Esophagus muscularis mucosa (tissue), 4 donors: ENCODE measurements around the gene GNAI1. TPM values are rescaled to one million over a fixed set of nuclear protein-coding genes. Genes with fewer than 3 reads are reported as not detected.
A peak's percentile ranks its signal among the peaks of the same experiment; 100 is the strongest.

Experiments used
- DNase-seq: peaks from one replicate; pipeline ENCODE4 v3.0.0-alpha.2; 2017; ENCODE audit errors: extremely low spot score
- H3K27ac ChIP-seq, 4 donors: fragments of 200-600 bp; sonication (generic); replicated peaks in 1 of 4; 1 replicate in 3 of 4; 2 replicates in 1 of 4; pipeline ENCODE4 v1.5.1; 2016 to 2019; ENCODE audit warnings: mild to moderate bottlenecking in 1 of 4
- H3K27me3 ChIP-seq, 4 donors: fragments of 200-600 bp; sonication (generic); one replicate each; pipeline versions ENCODE4 v1.5.1 to v1.6.0; 2016 to 2019
- H3K36me3 ChIP-seq, 4 donors: fragments of 200-600 bp; sonication (generic); one replicate each; pipeline ENCODE4 v1.5.1; 2016 to 2019
- H3K4me1 ChIP-seq, 4 donors: fragments of 200-600 bp; sonication (generic); one replicate each; pipeline ENCODE4 v1.5.1; 2016 to 2019
- H3K4me3 ChIP-seq, 4 donors: fragments of 200-600 bp; sonication (generic); 1 replicate in 2 of 4; 2 replicates in 2 of 4; pipeline ENCODE4 v1.5.1; 2016 to 2019; ENCODE audit warnings: mild to moderate bottlenecking in 4 of 4, moderate library complexity in 1 of 4
- H3K9me3 ChIP-seq, 4 donors: fragments of 200-600 bp; sonication (generic); 1 replicate in 3 of 4; 2 replicates in 1 of 4; pipeline ENCODE4 v1.5.1; 2016 to 2019
- EP300 ChIP-seq: sonication (generic); formaldehyde crosslinking; IDR thresholded peaks from one replicate; pipeline ENCODE4 v1.6.1; 2017; ENCODE audit warnings: antibody characterized with exemption
- POLR2A ChIP-seq: fragments of 450-650 bp; IDR thresholded peaks from one replicate; pipeline ENCODE4 v1.6.1; 2017; ENCODE audit warnings: antibody characterized with exemption, moderate library complexity, mild to moderate bottlenecking, low read depth
- POLR2AphosphoS5 ChIP-seq, 2 donors: sonication (generic); formaldehyde crosslinking; IDR thresholded peaks; one replicate each; pipeline ENCODE4 v1.6.1; 2017; ENCODE audit warnings: antibody characterized with exemption in 2 of 2
- WGBS: methylation state at CpG from one replicate; pipeline ENCODE4 v1.1.5; 2018; 5-methylcytosine and 5-hydroxymethylcytosine counted together
- intact Hi-C: fragments of 100-400 bp; cut with DNase I; formaldehyde crosslinking; loops from one replicate; pipeline ENCODE4 v1.15.1; 2023
- total RNA-seq, 4 donors: library from RNA; depleted of rRNA; stranded (reverse); fragments of >200 nt; gene quantifications; one replicate each; pipeline versions ENCODE4 v1.1.0 to v1.2.1, GENCODE V29; 2016
- TF ChIP-seq, protein P1 (sequence below), 3 experiments: fragments of 200-600 bp in 2 of 3; fragments of 450-650 bp in 1 of 3; sonication (generic) in 2 of 3; IDR thresholded peaks; one replicate each; pipeline ENCODE4 v1.5.1; 2017 to 2019; ENCODE audit warnings: antibody characterized with exemption in 3 of 3, mild to moderate bottlenecking in 2 of 3, moderate library complexity in 1 of 3

The GNAI1 gene
- total RNA-seq, 4 donors from 2014 or later, result 61.0 to 141 (median 75.5) TPM

DNA sequence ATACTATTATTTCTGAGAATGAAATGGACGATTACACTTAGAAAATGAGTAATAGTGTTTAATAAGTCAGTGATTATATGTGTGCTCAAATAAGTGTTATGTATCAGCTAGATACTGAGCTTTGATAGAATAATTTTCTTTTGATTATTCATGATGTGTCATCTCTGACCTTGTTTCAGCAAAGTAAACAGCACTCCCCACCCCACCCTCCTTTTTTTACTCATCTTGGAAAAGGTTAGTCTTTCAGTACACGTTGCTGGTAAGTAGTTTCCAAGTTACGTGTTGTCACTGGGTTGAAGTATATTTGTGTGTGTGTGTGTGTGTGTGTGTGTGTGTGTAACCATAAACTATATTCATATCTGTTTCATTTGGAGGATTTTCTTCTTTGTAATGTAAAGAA lies 84.1 kb downstream of the GNAI1 start:
- H3K27ac ChIP-seq, result no peak overlapping the region
- TF ChIP-seq POLR2A (no peak), POLR2AphosphoS5 (IDR thresholded peaks at IDR 0.05) (peak in 1 of 2 donors; percentile 26), EP300 (no peak)
- TF ChIP-seq, protein P1, sequence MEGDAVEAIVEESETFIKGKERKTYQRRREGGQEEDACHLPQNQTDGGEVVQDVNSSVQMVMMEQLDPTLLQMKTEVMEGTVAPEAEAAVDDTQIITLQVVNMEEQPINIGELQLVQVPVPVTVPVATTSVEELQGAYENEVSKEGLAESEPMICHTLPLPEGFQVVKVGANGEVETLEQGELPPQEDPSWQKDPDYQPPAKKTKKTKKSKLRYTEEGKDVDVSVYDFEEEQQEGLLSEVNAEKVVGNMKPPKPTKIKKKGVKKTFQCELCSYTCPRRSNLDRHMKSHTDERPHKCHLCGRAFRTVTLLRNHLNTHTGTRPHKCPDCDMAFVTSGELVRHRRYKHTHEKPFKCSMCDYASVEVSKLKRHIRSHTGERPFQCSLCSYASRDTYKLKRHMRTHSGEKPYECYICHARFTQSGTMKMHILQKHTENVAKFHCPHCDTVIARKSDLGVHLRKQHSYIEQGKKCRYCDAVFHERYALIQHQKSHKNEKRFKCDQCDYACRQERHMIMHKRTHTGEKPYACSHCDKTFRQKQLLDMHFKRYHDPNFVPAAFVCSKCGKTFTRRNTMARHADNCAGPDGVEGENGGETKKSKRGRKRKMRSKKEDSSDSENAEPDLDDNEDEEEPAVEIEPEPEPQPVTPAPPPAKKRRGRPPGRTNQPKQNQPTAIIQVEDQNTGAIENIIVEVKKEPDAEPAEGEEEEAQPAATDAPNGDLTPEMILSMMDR (IDR thresholded peaks at IDR 0.05), result no peak
- no peak for DNase-seq
- H3K4me3 ChIP-seq, result no peak overlapping the region
- no peaks in the 10 kb centered on the region for H3K9me3 ChIP-seq
- peaks cover 0 to 21% (median 9%) of the 10 kb centered on the region in 4 donors for H3K36me3 ChIP-seq
- H3K4me1 ChIP-seq, result peaks cover 0 to 21% (median 8%) of the 10 kb centered on the region in 4 donors
- intact Hi-C loops, result loop anchor here (10.0 kb wide), 1 partner anchor 84 kb away; the partner anchor contains the start of gene GNAI1
- 26% methylated on average over 3 of the region's 3 CpGs for WGBS
- H3K27me3 ChIP-seq, result no peaks in the 10 kb centered on the region

DNA sequence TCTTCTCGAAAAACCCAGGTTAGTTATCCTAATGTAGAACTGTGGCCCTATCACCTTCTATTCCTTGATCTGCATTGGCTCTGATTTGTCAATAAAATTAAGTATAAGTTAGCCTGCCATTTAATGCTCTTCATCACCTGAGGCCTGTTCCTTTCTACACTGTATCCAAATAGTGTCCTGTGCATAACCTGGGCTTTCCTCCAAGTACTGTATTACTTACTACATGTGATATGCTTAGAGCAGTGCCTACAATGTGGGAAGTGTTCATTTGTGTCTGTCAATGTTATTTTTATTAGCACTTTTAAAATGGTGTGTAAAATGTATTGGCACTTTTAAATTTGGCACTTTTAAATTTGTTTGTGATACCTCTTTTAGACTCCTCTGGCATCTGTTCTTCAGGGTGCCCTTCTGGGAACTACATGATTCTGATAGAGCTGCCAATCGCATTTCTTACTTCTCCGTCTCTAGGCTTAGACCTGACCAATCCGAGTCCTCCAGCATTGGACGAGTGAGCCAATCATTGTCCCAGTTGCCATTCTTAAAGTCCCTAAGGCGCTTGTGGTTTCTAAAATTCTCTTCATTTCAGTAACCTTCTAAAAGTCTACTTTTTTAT lies 85.5 kb downstream of the GNAI1 start:
- WGBS, result 98% methylated on average over 6 of the region's 6 CpGs
- intact Hi-C loops, result no loop called here
- H3K4me1 ChIP-seq, result peaks cover 0 to 21% (median 8%) of the 10 kb centered on the region in 4 donors
- TF ChIP-seq POLR2A (no peak), POLR2AphosphoS5 (IDR thresholded peaks at IDR 0.05) (no peak), EP300 (no peak)
- TF ChIP-seq, protein P1 (IDR thresholded peaks at IDR 0.05), result no peak
- no peak overlapping the region for H3K27ac ChIP-seq
- DNase-seq, result no peak
- H3K27me3 ChIP-seq, result no peaks in the 10 kb centered on the region
- H3K9me3 ChIP-seq, result no peaks in the 10 kb centered on the region
- H3K4me3 ChIP-seq, result no peak overlapping the region
- peaks cover 0 to 7% (median 3%) of the 10 kb centered on the region in 4 donors for H3K36me3 ChIP-seq

DNA sequence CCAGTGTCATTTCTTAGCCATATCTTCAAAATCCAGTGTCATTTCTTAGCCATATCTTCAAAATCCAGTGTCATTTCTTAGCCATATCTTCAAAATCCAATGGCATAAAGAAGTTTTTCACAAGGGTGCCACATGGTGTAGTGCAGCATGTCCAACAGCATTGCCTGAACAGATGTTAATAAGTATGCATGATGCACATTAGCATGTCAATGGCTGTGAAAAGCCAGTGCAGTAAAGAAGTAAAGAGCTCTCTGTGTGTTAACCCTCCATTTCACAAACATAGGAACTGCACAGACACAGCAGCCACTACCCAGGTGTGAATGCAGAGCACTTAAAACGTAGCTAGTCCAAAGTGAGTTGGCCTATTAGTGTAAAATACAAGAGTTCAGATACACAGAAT lies 89.8 kb downstream of the GNAI1 start:
- WGBS, result 100% methylated on average over 1 of the region's 1 CpG
- Histone ChIP-seq H3K27me3 (no peaks in the 10 kb centered on the region), H3K4me1 (peaks cover 0 to 12% (median 2%) of the 10 kb centered on the region in 4 donors), H3K36me3 (peaks cover 0 to 4% (median 0%) of the 10 kb centered on the region in 4 donors), H3K4me3 (no peak overlapping the region), H3K27ac (no peak overlapping the region), H3K9me3 (no peaks in the 10 kb centered on the region)
- DNase-seq, result no peak
- intact Hi-C loops, result no loop called here
- TF ChIP-seq POLR2AphosphoS5 (IDR thresholded peaks at IDR 0.05) (no peak), POLR2A (no peak), EP300 (no peak)
- TF ChIP-seq, protein P1 (IDR thresholded peaks at IDR 0.05), result no peak

DNA sequence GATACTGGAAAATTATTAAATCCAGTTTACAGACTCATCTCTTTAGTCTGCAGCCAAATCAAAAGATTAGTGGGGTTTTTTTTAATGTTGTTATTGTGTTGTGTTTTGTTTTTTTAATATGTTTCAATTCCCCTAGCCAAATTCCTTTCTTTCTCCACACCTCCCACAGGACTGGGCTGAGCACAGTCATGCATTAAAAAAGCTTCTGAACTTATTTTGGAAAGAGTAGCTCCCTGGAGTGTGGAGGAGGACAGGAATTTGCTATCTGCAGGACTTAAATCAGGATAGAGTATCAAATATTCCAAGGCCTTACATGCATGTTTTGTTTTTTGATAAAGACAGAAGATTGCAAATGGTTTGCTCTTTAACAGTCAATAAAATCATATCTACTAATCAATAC lies 90.7 kb downstream of the GNAI1 start:
- intact Hi-C loops, result no loop called here
- Histone ChIP-seq H3K9me3 (no peaks in the 10 kb centered on the region), H3K4me3 (no peak overlapping the region), H3K4me1 (peaks cover 0 to 12% (median 2%) of the 10 kb centered on the region in 4 donors), H3K27ac (no peak overlapping the region), H3K36me3 (no peaks in the 10 kb centered on the region), H3K27me3 (no peaks in the 10 kb centered on the region)
- TF ChIP-seq POLR2AphosphoS5 (IDR thresholded peaks at IDR 0.05) (no peak), EP300 (no peak), POLR2A (no peak)
- TF ChIP-seq, protein P1 (IDR thresholded peaks at IDR 0.05), result no peak
- DNase-seq, result no peak

DNA sequence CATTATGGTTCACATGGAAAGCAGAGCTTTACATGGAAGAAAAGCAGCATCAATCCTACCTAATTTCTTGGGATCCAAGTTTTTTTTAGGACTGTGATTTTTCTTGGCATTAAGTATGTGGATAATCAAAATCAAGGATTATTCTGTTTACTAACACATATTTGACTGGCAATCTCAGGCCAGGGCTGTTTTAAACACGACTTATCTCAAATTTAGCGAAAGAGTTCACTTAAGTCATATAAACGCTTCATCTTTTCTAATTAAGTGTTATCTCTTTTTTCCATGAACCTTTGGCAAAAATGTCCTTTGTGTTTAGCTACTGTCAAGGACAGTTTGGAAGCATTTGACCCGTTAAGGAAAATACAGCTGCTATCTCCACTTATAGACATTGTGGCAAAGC lies 92.0 kb downstream of the GNAI1 start:
- Histone ChIP-seq H3K4me1 (peaks cover 0 to 8% (median 1%) of the 10 kb centered on the region in 4 donors), H3K27ac (no peak overlapping the region), H3K9me3 (no peaks in the 10 kb centered on the region), H3K4me3 (no peak overlapping the region), H3K27me3 (no peaks in the 10 kb centered on the region), H3K36me3 (no peaks in the 10 kb centered on the region)
- WGBS, result 64% methylated on average over 4 of the region's 4 CpGs
- TF ChIP-seq POLR2A, result no peak
- TF ChIP-seq POLR2AphosphoS5 (IDR thresholded peaks at IDR 0.05), result no peak
- TF ChIP-seq, protein P1 (IDR thresholded peaks at IDR 0.05), result no peak
- TF ChIP-seq EP300, result no peak
- intact Hi-C loops, result no loop called here
- DNase-seq, result no peak
